Stomach (tissue), 9 donors: ENCODE data around the gene NUCKS1. TPM values are rescaled to one million over a fixed set of nuclear protein-coding genes. Genes with fewer than 3 reads are reported as not detected.

Experiments
- DNase-seq, 2 donors: peaks; one replicate each; pipeline versions ENCODE4 v3.0.0 to v3.0.0-alpha.2; 2013 to 2019
- H3K27ac ChIP-seq, 5 donors: fragments of 200-600 bp in 4 of 5; sonication (generic) in 4 of 5; one replicate each; pipeline ENCODE4 v1.5.1; 2013 to 2019; ENCODE audit warnings: mild to moderate bottlenecking in 1 of 5, moderate library complexity in 1 of 5
- H3K27me3 ChIP-seq, 3 donors: fragments of 200-600 bp; sonication (generic); one replicate each; pipeline ENCODE4 v1.5.1; 2017 to 2019; ENCODE audit warnings: mixed run types in 1 of 3
- H3K36me3 ChIP-seq, 4 donors: fragments of 200-600 bp; sonication (generic); 1 replicate in 3 of 4; 2 replicates in 1 of 4; pipeline ENCODE4 v1.5.1; 2016 to 2019
- H3K4me1 ChIP-seq, 4 donors: fragments of 200-600 bp; sonication (generic); one replicate each; pipeline ENCODE4 v1.5.1; 2016 to 2019
- H3K4me3 ChIP-seq, 4 donors: fragments of 200-600 bp; sonication (generic) in 3 of 4; one replicate each; pipeline ENCODE4 v1.5.1; 2016 to 2019; ENCODE audit warnings: mild to moderate bottlenecking in 1 of 4
- H3K9me3 ChIP-seq, 4 donors: fragments of 200-600 bp; sonication (generic); one replicate each; pipeline ENCODE4 v1.5.1; 2016 to 2019
- CTCF ChIP-seq, 7 experiments: fragments of 450-650 bp in 4 of 7; fragments of 200-600 bp in 3 of 7; sonication (generic) in 3 of 7; IDR thresholded peaks; one replicate each; pipeline ENCODE4 v1.5.1; 2016 to 2019; ENCODE audit warnings: antibody characterized with exemption in 7 of 7, control low read depth in 2 of 7, mild to moderate bottlenecking in 1 of 7
- EP300 ChIP-seq: sonication (generic); formaldehyde crosslinking; IDR thresholded peaks from one replicate; pipeline ENCODE4 v1.6.1; 2017; ENCODE audit warnings: antibody characterized with exemption
- POLR2A ChIP-seq, 4 donors: fragments of 450-650 bp; IDR thresholded peaks; one replicate each; pipeline ENCODE4 v1.6.1; 2016; ENCODE audit warnings: antibody characterized with exemption in 4 of 4, control low read depth in 2 of 4, mild to moderate bottlenecking in 1 of 4, moderate library complexity in 1 of 4
- POLR2AphosphoS5 ChIP-seq, 3 donors: sonication (generic); formaldehyde crosslinking; IDR thresholded peaks; one replicate each; pipeline ENCODE4 v1.6.1; 2016; ENCODE audit warnings: antibody characterized with exemption in 3 of 3
- WGBS, 5 donors: extraction: QIAGEN DNeasy Blood & Tissue Kit in 3 of 5; methylation state at CpG; one replicate each; pipeline versions ENCODE4 v1.1.5 to v1.1.7; 2013 to 2018; 5-methylcytosine and 5-hydroxymethylcytosine counted together
- intact Hi-C: fragments of 100-400 bp; cut with DNase I; formaldehyde crosslinking; loops from one replicate; pipeline ENCODE4 v1.15.1; 2023; ENCODE audit warnings: low total_unique reads
- polyA plus RNA-seq, 3 donors: library from polyadenylated mRNA; stranded (reverse); fragments of 200-250 nt; gene quantifications; one replicate each; pipeline ENCODE4 v1.2.3, GENCODE V29; 2013
- small RNA-seq, 4 donors: library from RNA; depleted of rRNA; stranded (forward); fragments of <200 nt; gene quantifications; one replicate each; pipeline ENCODE3, GENCODE V24; 2016
- total RNA-seq, 5 donors: library from RNA; depleted of rRNA; stranded (reverse); fragments of >200 nt; gene quantifications; one replicate each; pipeline versions ENCODE4 v1.1.0 to v1.2.3, GENCODE V29; 2014 to 2016
- donor health status: healthy with polysubstance abuse.
- donor health status: Bipolar disorder and iron deficiency.
- donor health status: healthy.

The NUCKS1 gene
- total and polyA plus RNA-seq, 8 donors = 28.0 to 330 (median 44.0) TPM

DNA sequence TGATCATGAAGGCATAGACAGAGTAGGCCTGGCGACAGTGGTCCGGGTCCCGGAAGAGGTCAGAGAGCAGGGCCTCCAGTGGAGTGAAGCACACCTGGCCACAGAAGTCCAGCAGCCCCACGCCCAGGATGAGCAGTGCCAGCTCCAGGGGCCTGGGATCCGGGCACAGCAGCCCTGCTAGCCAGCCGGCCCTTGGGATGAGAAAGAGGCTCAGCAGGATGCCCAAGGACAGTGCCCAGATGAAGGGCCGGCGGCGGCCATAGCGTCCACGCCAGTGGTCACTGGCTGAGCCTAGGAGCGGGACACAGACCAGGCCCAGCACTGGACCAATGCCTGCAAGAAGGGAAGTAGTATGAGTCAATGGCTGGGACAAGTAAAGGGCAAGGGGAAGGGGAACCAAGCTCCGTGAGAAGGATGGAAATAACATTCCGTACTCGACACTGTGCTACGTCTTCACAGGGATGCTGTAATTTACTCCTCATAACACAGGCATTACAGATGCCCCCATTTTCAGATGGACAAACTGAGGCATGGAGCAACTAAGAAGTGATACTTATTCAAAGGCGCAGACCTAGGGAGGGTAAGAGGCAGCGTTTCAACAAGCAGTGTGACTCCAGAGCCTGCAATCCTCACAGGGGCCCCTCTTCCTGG is 86.6 kb downstream of the NUCKS1 start:
- Histone ChIP-seq H3K9me3 (no peaks in the 10 kb centered on the region), H3K27ac (peak overlapping the region; percentile 39 to 87 (median 70)), H3K36me3 (peaks cover 0 to 8% (median 0%) of the 10 kb centered on the region in 4 donors), H3K4me1 (peaks cover 27 to 94% (median 48%) of the 10 kb centered on the region in 4 donors), H3K4me3 (peak overlapping the region in 2 of 4 donors; percentile 4 to 15), H3K27me3 (peaks cover 0 to 6% (median 0%) of the 10 kb centered on the region in 3 donors)
- 83 to 93% (median 90%) methylated on average over 17 to 18 of the region's 18 CpGs for WGBS, 5 donors
- intact Hi-C loops = loop anchor here (10.0 kb wide), 1 partner anchor 51 kb away; no protein-coding TSS in a partner anchor
- TF ChIP-seq EP300 = no peak
- TF ChIP-seq CTCF (IDR thresholded peaks at IDR 0.05) = no peak
- TF ChIP-seq POLR2AphosphoS5 (IDR thresholded peaks at IDR 0.05) = no peak
- TF ChIP-seq POLR2A (IDR thresholded peaks at IDR 0.05) = no peak
- no peak for DNase-seq

Small RNA genes lying within 50 kb of the gene (small RNA-seq; reads per million reads assigned to genes)
- gene RF00017 (0 reads per million in 4 donors), gene RF00139 (0 reads per million in 4 donors)

Other genes with a start within 250 kb of the NUCKS1 start
- 100 to 1,000 TPM in 1 of 5 donors, 10 to 100 TPM in 3, 1 to 10 TPM in 1; 3.7 to 174 (median 57.2) TPM for gene CDK18, start 245.5 kb downstream of the NUCKS1 start, total RNA-seq
- 10 to 100 TPM; 17.2 to 34.8 (median 22.0) TPM for gene CDK18, start 245.5 kb downstream of the NUCKS1 start, polyA plus RNA-seq
- 10 to 100 TPM in 4 of 5 donors, 1 to 10 TPM in 1; 8.0 to 38.7 (median 18.1) TPM for gene ELK4, start 118.2 kb downstream of the NUCKS1 start, total RNA-seq
- gene ELK4, start 118.2 kb downstream of the NUCKS1 start, polyA plus RNA-seq = 1 to 10 TPM; 3.5 to 4.1 (median 4.0) TPM
- gene SLC45A3, start 69.7 kb downstream of the NUCKS1 start, total RNA-seq = 10 to 100 TPM in 3 of 5 donors, 1 to 10 TPM in 2; 4.5 to 30.1 (median 21.4) TPM
- gene SLC45A3, start 69.7 kb downstream of the NUCKS1 start, polyA plus RNA-seq = 1 to 10 TPM; 1.6 to 8.2 (median 3.8) TPM
- 10 to 100 TPM in 3 of 5 donors, 1 to 10 TPM in 2; 4.7 to 38.4 (median 11.3) TPM for gene RAB29, start 25.3 kb upstream of the NUCKS1 start, total RNA-seq
- 10 to 100 TPM in 2 of 3 donors, 1 to 10 TPM in 1; 5.2 to 15.1 (median 11.8) TPM for gene RAB29, start 25.3 kb upstream of the NUCKS1 start, polyA plus RNA-seq
- 10 to 100 TPM in 4 of 5 donors, 1 to 10 TPM in 1; 9.0 to 46.2 (median 24.4) TPM for gene SLC41A1, start 63.0 kb upstream of the NUCKS1 start, total RNA-seq
- 10 to 100 TPM in 1 of 3 donors, 1 to 10 TPM in 2; 8.2 to 13.2 (median 9.0) TPM for gene SLC41A1, start 63.0 kb upstream of the NUCKS1 start, polyA plus RNA-seq
- 10 to 100 TPM in 1 of 5 donors, 1 to 10 TPM in 3, not detected in 1; 1.2 to 12.3 (median 3.1) TPM for gene PM20D1, start 100.0 kb upstream of the NUCKS1 start, total RNA-seq
- 1 to 10 TPM in 1 of 3 donors, under 1 TPM in 1, not detected in 1; 0.45 to 3.6 TPM for gene PM20D1, start 100.0 kb upstream of the NUCKS1 start, polyA plus RNA-seq
- gene SLC26A9, start 193.3 kb upstream of the NUCKS1 start, total RNA-seq = 10 to 100 TPM in 4 of 5 donors, not detected in 1; 30.0 to 63.0 (median 36.4) TPM
- 10 to 100 TPM in 1 of 3 donors, 1 to 10 TPM in 2; 7.9 to 13.3 (median 9.2) TPM for gene SLC26A9, start 193.3 kb upstream of the NUCKS1 start, polyA plus RNA-seq